BLaER1 treated with 17β-estradiol and CSF1 and Interleukin-3, amounts not matched to agents 10 nM and 100 nM (cell line): ENCODE results near the gene ACSF3.
"Not testable (repeated sequence)": the region's sequence is repeated elsewhere in the genome, so short reads cannot be mapped to it uniquely, and the experiment has no call there.

Source experiments
- H3K27ac ChIP-seq, 11 experiments: shearing (Covaris generic); formaldehyde crosslinking; 2 replicates each; pipeline ENCODE4 v1.8.1; 2022
- H3K27me3 ChIP-seq, 11 experiments: shearing (Covaris generic); formaldehyde crosslinking; 2 replicates each; pipeline ENCODE4 v1.8.1; 2022
- H3K36me3 ChIP-seq, 11 experiments: shearing (Covaris generic); formaldehyde crosslinking; 2 replicates each; pipeline ENCODE4 v1.8.1; 2022
- H3K4me1 ChIP-seq, 10 experiments: shearing (Covaris generic); formaldehyde crosslinking; 2 replicates each; pipeline ENCODE4 v1.8.1; 2022
- H3K4me2 ChIP-seq, 11 experiments: shearing (Covaris generic); formaldehyde crosslinking; 2 replicates each; pipeline ENCODE4 v1.8.1; 2022
- H3K4me3 ChIP-seq, 10 experiments: shearing (Covaris generic); formaldehyde crosslinking; 2 replicates each; pipeline ENCODE4 v1.8.1; 2022
- H3K9ac ChIP-seq, 11 experiments: shearing (Covaris generic); formaldehyde crosslinking; 2 replicates each; pipeline ENCODE4 v1.8.1; 2022
- H3K9me3 ChIP-seq, 11 experiments: shearing (Covaris generic); formaldehyde crosslinking; replicated peaks in 1 of 11; 2 replicates each; pipeline ENCODE4 v1.8.1; 2022
- H4K20me1 ChIP-seq, 11 experiments: shearing (Covaris generic); formaldehyde crosslinking; 2 replicates each; pipeline ENCODE4 v1.8.1; 2022
- Cebpa-rat ChIP-seq, 11 experiments: shearing (Covaris generic); IDR thresholded peaks; 2 replicates each; pipeline ENCODE4 v1.8.1; 2022

The ACSF3 gene

GRCh38 chr16:89067677-89068443 lies 25.8 kb upstream of the ACSF3 start:
- H3K4me3 ChIP-seq: no peak overlapping the region; a peak in 1 of 20 replicates
- H3K27ac ChIP-seq: no peak overlapping the region; a peak in 1 of 22 replicates
- H3K36me3 ChIP-seq: no peaks in the 10 kb centered on the region
- H4K20me1 ChIP-seq: 0 out of 22 replicates have a peak, but pooled peaks cover 0 to 5% (median 0%) of the 10 kb centered on the region in 11 experiments
- H3K4me2 ChIP-seq: peak overlapping the region; percentile 65 to 92 (median 82)
- peak overlapping the region in 3 of 11 experiments; percentile 15 to 28 (median 15); a peak in 2 of 22 replicates for H3K9ac ChIP-seq
- H3K9me3 ChIP-seq: no peaks in the 10 kb centered on the region
- no peak for TF ChIP-seq Cebpa-rat (IDR thresholded peaks at IDR 0.05)
- H3K27me3 ChIP-seq: peaks cover 0 to 15% (median 0%) of the 10 kb centered on the region in 11 experiments; a peak in 4 of 22 replicates
- peaks cover 33 to 55% (median 52%) of the 10 kb centered on the region in 10 experiments for H3K4me1 ChIP-seq

- H4K20me1 ChIP-seq, H3K4me3 ChIP-seq, H3K9me3 ChIP-seq, H3K27ac ChIP-seq, H3K36me3 ChIP-seq, H3K9ac ChIP-seq: not testable (repeated sequence)
- H3K4me2 ChIP-seq: peak overlapping the region in 9 of 11 experiments; percentile 77 to 92 (median 82); a peak in 16 of 22 replicates
- H3K4me1 ChIP-seq: peaks cover 33 to 48% (median 47%) of the 10 kb centered on the region in 10 experiments
- peaks cover 0 to 15% (median 0%) of the 10 kb centered on the region in 11 experiments; a peak in 4 of 22 replicates for H3K27me3 ChIP-seq
Measured at GRCh38 chr16:89068814-89069616, 24.6 kb upstream of the ACSF3 start.

GRCh38 chr16:89069920-89070319 lies 23.7 kb upstream of the ACSF3 start:
- no peak overlapping the region for H3K27ac ChIP-seq
- H3K9ac ChIP-seq: no peak overlapping the region
- peaks cover 31 to 40% (median 38%) of the 10 kb centered on the region in 10 experiments for H3K4me1 ChIP-seq
- no peak overlapping the region for H3K4me3 ChIP-seq
- peaks cover 0 to 15% (median 0%) of the 10 kb centered on the region in 11 experiments; a peak in 4 of 22 replicates for H3K27me3 ChIP-seq
- H3K4me2 ChIP-seq: no peak overlapping the region
- TF ChIP-seq Cebpa-rat (IDR thresholded peaks at IDR 0.05): no peak
- peaks cover 0 to 17% (median 15%) of the 10 kb centered on the region in 11 experiments; a peak in 18 of 22 replicates for H3K9me3 ChIP-seq
- H3K36me3 ChIP-seq: no peaks in the 10 kb centered on the region
- 0 out of 22 replicates have a peak, but pooled peaks cover 0 to under 1% (median 0%) of the 10 kb centered on the region in 11 experiments for H4K20me1 ChIP-seq

- Histone ChIP-seq H3K4me2 (no peak overlapping the region), H3K27me3 (peaks cover 0 to 15% (median 0%) of the 10 kb centered on the region in 11 experiments; a peak in 4 of 22 replicates), H3K4me1 (peaks cover 24 to 33% (median 31%) of the 10 kb centered on the region in 10 experiments), H3K9ac (no peak overlapping the region), H3K9me3 (peaks cover 0 to 24% (median 22%) of the 10 kb centered on the region in 11 experiments; a peak in 18 of 22 replicates), H3K27ac (no peak overlapping the region), H4K20me1 (no peaks in the 10 kb centered on the region), H3K4me3 (no peak overlapping the region), H3K36me3 (no peaks in the 10 kb centered on the region)
- no peak for TF ChIP-seq Cebpa-rat (IDR thresholded peaks at IDR 0.05)
Measured at GRCh38 chr16:89070590-89070989, 23.1 kb upstream of the ACSF3 start.

GRCh38 chr16:89071686-89072547 lies 21.7 kb upstream of the ACSF3 start:
- Histone ChIP-seq H3K36me3 (no peaks in the 10 kb centered on the region), H3K27ac (no peak overlapping the region; a peak in 1 of 22 replicates), H3K9ac (no peak overlapping the region; a peak in 1 of 22 replicates), H3K4me1 (peaks cover 17 to 20% (median 18%) of the 10 kb centered on the region in 10 experiments), H3K9me3 (peaks cover 0 to 37% (median 29%) of the 10 kb centered on the region in 11 experiments; a peak in 18 of 22 replicates), H3K4me2 (no peak overlapping the region), H4K20me1 (no peaks in the 10 kb centered on the region), H3K27me3 (peaks cover 0 to 9% (median 0%) of the 10 kb centered on the region in 11 experiments; a peak in 2 of 22 replicates), H3K4me3 (no peak overlapping the region)
- no peak for TF ChIP-seq Cebpa-rat (IDR thresholded peaks at IDR 0.05)

- Histone ChIP-seq H3K36me3 (no peaks in the 10 kb centered on the region), H3K27ac (no peak overlapping the region), H3K27me3 (peaks cover 0 to 6% (median 0%) of the 10 kb centered on the region in 11 experiments; a peak in 1 of 22 replicates), H4K20me1 (no peaks in the 10 kb centered on the region), H3K4me3 (no peak overlapping the region), H3K9ac (no peak overlapping the region), H3K9me3 (peaks cover 0 to 38% (median 29%) of the 10 kb centered on the region in 11 experiments; a peak in 18 of 22 replicates), H3K4me2 (no peak overlapping the region), H3K4me1 (peaks cover 9 to 13% (median 11%) of the 10 kb centered on the region in 10 experiments)
- TF ChIP-seq Cebpa-rat (IDR thresholded peaks at IDR 0.05): no peak
Measured at GRCh38 chr16:89072548-89073130, 21.0 kb upstream of the ACSF3 start.

GRCh38 chr16:89073346-89074071 lies 20.1 kb upstream of the ACSF3 start:
- no peak for TF ChIP-seq Cebpa-rat (IDR thresholded peaks at IDR 0.05)
- no peak overlapping the region for H3K9ac ChIP-seq

GRCh38 chr16:89074072-89074674 lies 19.5 kb upstream of the ACSF3 start:
- H4K20me1 ChIP-seq, H3K27ac ChIP-seq, H3K4me1 ChIP-seq, H3K36me3 ChIP-seq, H3K27me3 ChIP-seq, H3K4me2 ChIP-seq, H3K4me3 ChIP-seq, H3K9ac ChIP-seq: not testable (repeated sequence)
- H3K9me3 ChIP-seq: peaks cover 0 to 38% (median 29%) of the 10 kb centered on the region in 11 experiments; a peak in 18 of 22 replicates

More at GRCh38 chr16:89073346-89074071, 20.1 kb upstream of the ACSF3 start:
- no peak overlapping the region for H3K4me3 ChIP-seq
- H3K27me3 ChIP-seq: no peaks in the 10 kb centered on the region
- H3K27ac ChIP-seq: no peak overlapping the region
- peaks cover under 1 to 4% (median 2%) of the 10 kb centered on the region in 10 experiments; a peak in 19 of 20 replicates for H3K4me1 ChIP-seq
- no peak overlapping the region for H3K4me2 ChIP-seq
- H3K9me3 ChIP-seq: peaks cover 0 to 38% (median 29%) of the 10 kb centered on the region in 11 experiments; a peak in 18 of 22 replicates
- no peaks in the 10 kb centered on the region for H3K36me3 ChIP-seq
- no peaks in the 10 kb centered on the region for H4K20me1 ChIP-seq
